Keratinocyte (primary cell): ENCODE measurements around the gene HOXB8. TPM values are rescaled to one million over a fixed set of nuclear protein-coding genes. Genes with fewer than 3 reads are reported as not detected.

Experiments used
- DNase-seq: peaks from one replicate; pipeline ENCODE4 v3.0.0-alpha.2; 2011; ENCODE audit warnings: low read depth, missing footprints, low spot score
- FAIRE-seq: peaks from 2 replicates; lab custom pipeline; 2011; peaks lifted over from hg19 to GRCh38; lab: Jason Lieb, UNC
- H2AFZ ChIP-seq: 2 replicates; pipeline ENCODE4 v1.6.0; 2012; ENCODE audit warnings: low read length, control low read depth, inconsistent platforms; ENCODE audit not compliant: control insufficient read depth
- H3K27ac ChIP-seq: 2 replicates; pipeline ENCODE4 v1.5.1; 2011; ENCODE audit warnings: low read length; ENCODE audit not compliant: control insufficient read depth, insufficient read depth
- H3K27me3 ChIP-seq: 3 replicates; pipeline ENCODE4 v1.6.0; 2011; ENCODE audit warnings: low read length; ENCODE audit not compliant: control insufficient read depth, insufficient read depth; ENCODE audit errors: extremely low read depth
- H3K36me3 ChIP-seq, 2 experiments: 2 replicates in 1 of 2; 3 replicates in 1 of 2; pipeline ENCODE4 v1.5.1; 2011; ENCODE audit warnings: low read length in 2 of 2, mild to moderate bottlenecking in 1 of 2; ENCODE audit not compliant: control insufficient read depth in 2 of 2, insufficient read depth in 2 of 2; ENCODE audit errors: extremely low read depth in 1 of 2
- H3K4me1 ChIP-seq: 3 replicates; pipeline ENCODE4 v1.5.1; 2011; ENCODE audit warnings: low read length; ENCODE audit not compliant: control insufficient read depth, insufficient read depth; ENCODE audit errors: extremely low read depth
- H3K4me2 ChIP-seq: 3 replicates; pipeline ENCODE4 v1.6.0; 2011; ENCODE audit warnings: low read depth, low read length; ENCODE audit not compliant: control insufficient read depth, insufficient read depth; ENCODE audit errors: extremely low read depth
- H3K4me3 ChIP-seq, 3 experiments: fragments of 200-600 bp in 1 of 3; sonication (generic) in 1 of 3; 2 replicates in 2 of 3; 3 replicates in 1 of 3; pipeline ENCODE4 v1.5.1; 2011 to 2016; ENCODE audit warnings: low read length in 3 of 3, mild to moderate bottlenecking in 3 of 3, control low read depth in 2 of 3, inconsistent platforms in 1 of 3, low read depth in 1 of 3, mixed read lengths in 1 of 3, mixed run types in 1 of 3, moderate library complexity in 1 of 3; ENCODE audit not compliant: control insufficient read depth in 2 of 3, insufficient read depth in 2 of 3; ENCODE audit errors: extremely low read depth in 1 of 3
- H3K79me2 ChIP-seq: 2 replicates; pipeline ENCODE4 v1.6.0; 2012; ENCODE audit warnings: low read length; ENCODE audit not compliant: control insufficient read depth, insufficient read depth
- H3K9ac ChIP-seq: 3 replicates; pipeline ENCODE4 v1.6.0; 2011; ENCODE audit warnings: low read length; ENCODE audit not compliant: control insufficient read depth, insufficient read depth; ENCODE audit errors: extremely low read depth
- H3K9me1 ChIP-seq: 3 replicates; pipeline ENCODE4 v1.6.0; 2011; ENCODE audit warnings: low read length; ENCODE audit not compliant: control insufficient read depth, insufficient read depth; ENCODE audit errors: extremely low read depth
- H3K9me3 ChIP-seq: 2 replicates; pipeline ENCODE4 v1.5.1; 2012; ENCODE audit warnings: low read depth, low read length; ENCODE audit not compliant: control insufficient read depth
- H4K20me1 ChIP-seq: 3 replicates; pipeline ENCODE4 v1.6.0; 2011; ENCODE audit warnings: low read length; ENCODE audit not compliant: control insufficient read depth, insufficient read depth; ENCODE audit errors: extremely low read depth
- CTCF ChIP-seq, 3 experiments: IDR thresholded peaks in 1 of 3; conservative IDR thresholded peaks in 1 of 3; optimal IDR thresholded peaks in 1 of 3; 2 replicates in 2 of 3; 3 replicates in 1 of 3; pipeline versions ENCODE3 to v1.5.1; 2011; ENCODE audit warnings: low read length in 3 of 3, mild to moderate bottlenecking in 3 of 3, moderate library complexity in 2 of 3, control low read depth in 1 of 3, inconsistent platforms in 1 of 3; ENCODE audit not compliant: insufficient read depth in 2 of 3; ENCODE audit errors: extremely low read depth in 1 of 3
- EZH2 ChIP-seq: IDR thresholded peaks from one replicate; pipeline ENCODE4 v1.6.1; 2012; ENCODE audit warnings: inconsistent platforms, mild to moderate bottlenecking, low read length, moderate library complexity
- dilution Hi-C: fragments of 300-500 bp; cut with MboI; formaldehyde crosslinking; loops from one replicate; pipeline ENCODE4 v1.7.0; 2020; ENCODE audit warnings: low sequenced_read_pairs; ENCODE audit not compliant: extremely low pct_ligation_motif_present
- polyA plus RNA-seq, 5 experiments: library from polyadenylated mRNA; depleted of rRNA in 3 of 5; stranded (reverse) in 3 of 5; stranded (forward) in 1 of 5; unstranded in 1 of 5; fragments of >200 nt; gene quantifications; 1 replicate in 1 of 5; 2 replicates in 3 of 5; 3 replicates in 1 of 5; pipeline versions ENCODE4 v1.2.1 to v1.2.3, GENCODE V29; 2011 to 2012; ENCODE audit warnings: missing spikeins in 2 of 5, low read depth in 1 of 5, low replicate concordance in 1 of 5

HOXB8 gene
- polyA plus RNA-seq, 1 donor (not counting 4 experiments of a cell fraction or from before 2014, with no cell fraction given), result not detected

- Histone ChIP-seq H3K4me3 (no peak overlapping the region), H2AFZ (no peak overlapping the region), H3K9me3 (no peaks in the 10 kb centered on the region), H3K9ac (no peak overlapping the region), H3K36me3 (peaks cover 0 to 4% of the 10 kb centered on the region in 2 experiments), H4K20me1 (no peaks in the 10 kb centered on the region), H3K27ac (no peak overlapping the region), H3K4me2 (no peak overlapping the region), H3K4me1 (peaks cover 17% of the 10 kb centered on the region), H3K79me2 (no peaks in the 10 kb centered on the region), H3K27me3 (peaks cover 84% of the 10 kb centered on the region), H3K9me1 (no peaks in the 10 kb centered on the region)
- TF ChIP-seq EZH2, result peak; percentile 4
- no peak for TF ChIP-seq CTCF (optimal IDR thresholded peaks at IDR 0.05 in 1 of 3, IDR thresholded peaks at IDR 0.05 in 1 of 3, conservative IDR thresholded peaks at IDR 0.05 in 1 of 3; ENCODE audit: extremely low read depth in 1 of 3, insufficient read depth in 2 of 3, low read length in 3 of 3)
- dilution Hi-C loops, result no loop called here
- FAIRE-seq (no peak), DNase-seq (no peak)
Observed at GRCh38 chr17:48594538-48595277, 20.4 kb downstream of the HOXB8 start.

GRCh38 chr17:48593840-48594537 is 21.1 kb downstream of the HOXB8 start:
- Histone ChIP-seq H2AFZ (no peak overlapping the region), H3K36me3 (peaks cover 0 to 4% of the 10 kb centered on the region in 2 experiments), H3K9me3 (no peaks in the 10 kb centered on the region), H3K27ac (no peak overlapping the region), H3K4me1 (peaks cover 17% of the 10 kb centered on the region), H3K4me3 (peak overlapping the region in 2 of 3 experiments; percentile 58 to 67), H4K20me1 (no peaks in the 10 kb centered on the region), H3K27me3 (peaks cover 83% of the 10 kb centered on the region), H3K9ac (no peak overlapping the region), H3K4me2 (peak overlapping the region; percentile 89), H3K9me1 (no peaks in the 10 kb centered on the region), H3K79me2 (no peaks in the 10 kb centered on the region)
- dilution Hi-C loops, result no loop called here
- DNase-seq (no peak), FAIRE-seq (peak; percentile 62)
- peak; percentile 54 for TF ChIP-seq EZH2
- TF ChIP-seq CTCF (optimal IDR thresholded peaks at IDR 0.05 in 1 of 3, IDR thresholded peaks at IDR 0.05 in 1 of 3, conservative IDR thresholded peaks at IDR 0.05 in 1 of 3; ENCODE audit: extremely low read depth in 1 of 3, insufficient read depth in 2 of 3, low read length in 3 of 3), result peak; percentile 82 to 95 (median 87)
